Stimulated activated CD8-positive, alpha-beta memory T cell treated with anti-CD3 and anti-CD28 coated beads, Interleukin-7, amount 100 ng/mL, for 48 hours (primary cell): ENCODE results near the gene SH3BGRL3.
"Not testable (repeated sequence)": the region's sequence is repeated elsewhere in the genome, so short reads cannot be mapped to it uniquely, and the experiment has no call there.

ENCODE experiments used
- DNase-seq, 2 donors: peaks; one replicate each; pipeline ENCODE4 v3.0.0-alpha.2; 2020; ENCODE audit warnings: low read depth in 1 of 2; ENCODE audit errors: extremely low read depth in 1 of 2

Gene SH3BGRL3

DNA sequence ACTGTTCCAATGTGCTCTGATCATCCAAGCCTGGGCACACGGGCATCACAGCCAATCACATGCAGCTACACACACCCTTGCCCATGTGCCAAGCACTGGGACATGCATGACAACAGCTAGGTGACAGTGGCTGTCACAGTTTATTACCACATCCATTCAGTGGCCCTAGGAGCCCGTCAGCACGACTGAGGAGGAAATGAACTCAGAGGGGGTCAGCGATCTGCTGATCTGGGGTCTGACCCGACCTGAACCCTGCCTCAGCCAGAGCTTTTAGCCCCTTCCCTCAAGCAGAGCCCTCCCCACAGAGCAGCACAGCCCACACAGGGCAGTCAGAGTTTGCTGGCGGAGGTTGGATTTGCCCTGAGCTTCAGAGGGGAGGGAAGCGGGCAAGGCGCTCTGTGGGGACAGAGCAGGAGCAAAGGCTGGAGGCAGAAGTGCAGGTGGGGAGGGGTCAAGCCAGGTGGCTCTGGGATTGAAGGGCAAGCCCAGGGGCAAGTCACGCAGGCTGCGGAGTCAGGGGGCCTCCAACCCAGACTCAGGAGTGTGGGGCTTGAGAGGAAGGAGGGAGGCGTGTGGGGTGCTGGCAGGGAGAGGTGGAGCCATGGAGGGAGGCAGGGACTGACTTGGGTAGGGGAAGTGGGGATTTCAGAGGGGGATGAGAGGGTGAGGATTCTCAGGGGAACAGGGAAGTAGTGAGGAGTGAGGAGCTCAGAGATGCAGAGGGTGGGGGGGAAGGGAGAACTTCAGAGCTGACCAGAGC is 10.4 kb downstream of the SH3BGRL3 start:
- DNase-seq = no peak

DNA sequence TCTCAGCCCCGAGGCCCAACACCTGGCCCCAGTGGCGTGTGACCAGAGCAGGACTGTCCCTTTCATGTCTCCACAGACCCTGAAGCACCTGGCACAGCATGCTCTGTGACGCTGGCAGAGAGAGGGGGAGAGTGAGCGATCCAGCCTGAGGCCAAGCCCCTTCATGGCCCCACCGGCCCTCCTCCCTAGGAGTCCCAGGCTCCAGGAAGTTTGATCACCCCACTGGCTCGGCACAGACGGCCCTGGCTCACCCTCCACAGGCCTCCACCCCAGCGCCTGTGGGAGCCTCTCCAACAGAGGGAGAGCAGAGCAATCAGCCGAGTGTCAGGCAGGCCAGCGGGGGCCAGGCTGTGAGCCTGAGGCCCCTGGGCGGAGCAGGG is 11.0 kb downstream of the SH3BGRL3 start:
- no peak for DNase-seq

DNA sequence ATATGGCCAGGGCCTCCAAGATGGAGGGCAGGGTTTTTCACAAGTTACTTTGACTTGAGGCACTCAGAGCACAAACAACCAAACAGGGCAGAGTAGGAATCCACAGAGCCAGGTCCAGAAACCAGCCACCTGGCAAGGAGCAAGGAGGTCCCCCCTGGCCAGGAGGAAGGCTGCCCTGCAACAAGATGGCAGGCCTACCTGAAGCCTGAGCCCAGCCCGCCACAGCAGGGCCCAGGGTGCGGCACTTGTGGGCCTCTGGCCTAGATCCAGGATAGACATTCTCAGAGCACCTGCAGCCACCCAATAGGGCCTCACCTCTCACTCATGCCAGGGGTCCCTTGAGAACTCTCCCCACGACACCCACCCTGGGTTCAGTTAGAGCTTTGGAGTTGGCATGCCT is 11.5 kb downstream of the SH3BGRL3 start:
- DNase-seq = no peak

- no peak for DNase-seq
Measured at GRCh38 chr1:26291939-26292338, 12.1 kb downstream of the SH3BGRL3 start.

DNA sequence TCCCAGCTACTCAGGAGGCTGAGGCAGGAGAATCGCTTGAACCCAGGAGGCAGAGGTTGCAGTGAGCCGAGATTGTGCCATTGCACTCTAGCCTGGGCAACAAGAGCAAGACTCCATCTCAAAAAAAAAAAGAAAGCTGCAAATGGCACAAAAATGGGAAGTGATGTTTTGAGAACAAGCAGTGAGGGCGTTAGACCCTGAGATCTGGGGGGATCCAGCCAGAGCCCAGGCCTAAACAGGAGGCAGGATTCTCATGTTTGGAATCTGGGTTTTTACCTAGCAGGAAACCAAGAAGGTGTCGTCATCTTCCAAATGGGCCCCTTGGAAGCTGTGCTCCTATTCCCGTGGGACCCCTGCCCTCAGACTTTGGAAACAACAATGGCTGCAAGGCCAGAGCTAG is 12.8 kb downstream of the SH3BGRL3 start:
- DNase-seq = not testable (repeated sequence)

GRCh38 chr1:26293911-26294463 is 14.1 kb downstream of the SH3BGRL3 start:
- DNase-seq = no peak

- DNase-seq = no peak
Measured at GRCh38 chr1:26295194-26296138, 15.6 kb downstream of the SH3BGRL3 start.

GRCh38 chr1:26296340-26297056 is 16.6 kb downstream of the SH3BGRL3 start:
- DNase-seq = no peak

- no peak for DNase-seq
Measured at GRCh38 chr1:26297057-26297790, 17.3 kb downstream of the SH3BGRL3 start.

- DNase-seq = no peak
Measured at GRCh38 chr1:26297791-26298124, 17.9 kb downstream of the SH3BGRL3 start.

- DNase-seq = no peak
Measured at GRCh38 chr1:26300578-26301275, 20.8 kb downstream of the SH3BGRL3 start.

GRCh38 chr1:26302733-26303405 is 23.0 kb downstream of the SH3BGRL3 start:
- DNase-seq = no peak

GRCh38 chr1:26305667-26306289 is 25.9 kb downstream of the SH3BGRL3 start:
- no peak for DNase-seq

DNA sequence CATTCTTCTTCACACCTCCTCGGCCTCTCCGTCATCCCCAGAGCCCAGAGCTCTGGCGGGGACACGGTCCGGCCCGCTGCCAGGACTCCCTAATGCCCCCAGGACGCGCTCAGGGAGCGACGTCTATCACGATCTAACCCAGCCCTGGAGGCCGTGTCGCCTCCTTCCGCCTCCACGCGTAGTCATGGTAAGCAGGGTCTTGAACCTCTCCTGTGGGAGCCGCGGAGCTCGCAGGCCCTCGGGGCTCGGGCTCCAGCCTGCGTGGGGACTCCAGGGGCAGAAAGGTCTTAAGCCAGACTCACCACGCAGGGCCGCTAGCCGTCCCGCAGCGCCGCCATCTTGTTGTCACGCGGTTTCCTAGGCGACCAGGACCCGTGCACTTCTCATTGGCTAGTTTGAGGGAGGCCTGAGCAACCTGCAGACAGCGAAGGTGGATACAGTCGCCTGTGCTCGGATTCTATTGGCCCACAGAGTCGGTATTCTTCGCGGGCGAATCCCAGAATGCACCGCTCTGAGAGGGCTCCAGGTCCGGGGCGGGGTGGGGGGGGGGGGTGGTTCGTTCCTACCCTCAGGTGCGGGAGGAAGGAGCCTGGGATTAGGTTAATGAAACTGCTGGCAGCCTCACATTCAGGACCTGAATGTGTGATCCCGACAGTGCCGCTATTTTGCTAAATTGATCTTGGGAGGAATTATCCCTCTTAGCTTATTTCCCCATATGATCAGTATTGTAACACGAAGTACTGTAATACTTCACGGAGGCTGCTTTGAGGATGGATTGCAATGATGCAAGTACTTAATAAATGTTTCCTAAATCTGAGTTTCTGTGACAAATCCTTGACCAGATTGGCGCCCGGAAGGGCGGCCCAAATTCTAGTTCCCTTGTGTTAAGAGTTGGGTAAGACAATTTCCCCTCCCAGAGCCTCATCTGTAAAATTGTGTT is 26.7 kb downstream of the SH3BGRL3 start, which contains the start of gene UBXN11:
TSS of gene UBXN11 (minus strand) at position 347 of the 940 bp plus-strand sequence. CDS start 3,753 bp downstream, outside the sequence.
- DNase-seq = peak; percentile 80 to 93

DNA sequence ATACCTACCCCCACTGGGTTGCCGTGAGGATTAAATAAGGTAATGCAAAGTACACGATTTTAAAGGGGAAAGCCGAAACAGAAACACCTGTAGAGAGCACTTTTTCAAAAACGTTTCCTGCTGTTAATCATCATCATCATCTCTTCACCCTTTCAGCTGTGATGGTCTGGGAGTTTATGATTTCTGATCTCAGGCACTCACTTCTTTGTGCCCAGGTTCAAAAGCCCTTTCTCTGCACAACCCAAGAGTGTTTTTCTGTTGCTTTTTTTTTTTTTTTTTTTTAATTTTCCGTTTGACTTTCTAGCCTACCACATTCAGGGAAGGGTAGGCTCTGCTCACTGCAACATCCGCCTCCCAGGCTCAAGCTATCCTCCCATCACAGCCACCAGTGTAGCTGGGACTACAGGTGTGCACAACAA is 27.5 kb downstream of the SH3BGRL3 start:
- no peak for DNase-seq

- DNase-seq = not testable (repeated sequence)
Measured at GRCh38 chr1:26307966-26308899, 28.3 kb downstream of the SH3BGRL3 start.
